SK-N-MC (cell line): ENCODE measurements around the gene GRPEL2.

ENCODE experiments used
- DNase-seq: peaks from one replicate; pipeline ENCODE4 v3.0.0-alpha.2; 2011; ENCODE audit warnings: low read depth, low spot score
- H3K27ac ChIP-seq: fragments of 200-600 bp; sonication (generic); 2 replicates; pipeline ENCODE4 v1.5.1; 2016; ENCODE audit warnings: mixed run types
- H3K36me3 ChIP-seq: fragments of 200-600 bp; sonication (generic); 2 replicates; pipeline ENCODE4 v1.6.1; 2017; ENCODE audit warnings: antibody characterized with exemption, low read length, mixed read lengths; ENCODE audit not compliant: insufficient read depth
- H3K4me3 ChIP-seq: fragments of 200-600 bp; sonication (generic); 2 replicates; pipeline ENCODE4 v1.5.1; 2016
- H3K9ac ChIP-seq: fragments of 200-600 bp; sonication (generic); 2 replicates; pipeline ENCODE4 v1.8.0; 2017; ENCODE audit warnings: mixed run types, mixed read lengths; ENCODE audit not compliant: insufficient read length
- H3K9me3 ChIP-seq: fragments of 200-600 bp; sonication (generic); 2 replicates; pipeline ENCODE4 v1.6.1; 2017; ENCODE audit warnings: low read depth, mild to moderate bottlenecking, antibody characterized with exemption, low read length, moderate library complexity, mixed read lengths
- EZH2 ChIP-seq: fragments of 200-600 bp; sonication (generic); IDR thresholded peaks from one replicate; pipeline ENCODE4 v1.6.1; 2017; ENCODE audit warnings: antibody characterized with exemption
- FOXP2 ChIP-seq: optimal IDR thresholded peaks from 2 replicates; pipeline ENCODE3; 2011; ENCODE audit warnings: mild to moderate bottlenecking, moderate library complexity; ENCODE audit not compliant: insufficient read depth; ENCODE audit errors: extremely low read length, control extremely low read depth
- POLR2AphosphoS5 ChIP-seq: IDR thresholded peaks from 2 replicates; pipeline ENCODE4 v1.6.1; 2012; ENCODE audit warnings: mild to moderate bottlenecking, low read depth, low read length, borderline replicate concordance

The GRPEL2 gene

DNA sequence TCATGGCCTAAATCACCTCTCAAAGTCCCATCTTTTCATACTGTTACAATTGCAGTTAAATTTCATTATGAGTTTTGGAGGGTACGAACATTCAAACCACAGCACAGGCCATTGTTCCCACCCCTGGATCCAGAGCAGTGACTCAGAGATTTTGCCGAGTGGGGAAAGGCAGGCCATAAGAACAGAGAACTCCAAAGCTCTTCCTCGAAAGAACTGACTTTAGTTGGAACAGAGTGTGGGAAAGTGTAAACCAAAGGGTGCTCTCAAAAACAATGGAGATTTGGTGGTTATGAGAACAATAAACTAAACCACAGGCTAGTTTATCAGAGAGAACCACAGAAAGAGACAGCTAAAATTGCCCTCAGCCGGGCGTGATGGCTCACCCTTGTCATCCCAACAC lies 19.4 kb upstream of the GRPEL2 start:
- DNase-seq: no peak
- no peak overlapping the region for H3K4me3 ChIP-seq
- no peaks in the 10 kb centered on the region for H3K9me3 ChIP-seq
- no peaks in the 10 kb centered on the region for H3K36me3 ChIP-seq
- TF ChIP-seq EZH2 (no peak), FOXP2 (no peak), POLR2AphosphoS5 (no peak)
- H3K27ac ChIP-seq: no peak overlapping the region
- no peak overlapping the region for H3K9ac ChIP-seq

DNA sequence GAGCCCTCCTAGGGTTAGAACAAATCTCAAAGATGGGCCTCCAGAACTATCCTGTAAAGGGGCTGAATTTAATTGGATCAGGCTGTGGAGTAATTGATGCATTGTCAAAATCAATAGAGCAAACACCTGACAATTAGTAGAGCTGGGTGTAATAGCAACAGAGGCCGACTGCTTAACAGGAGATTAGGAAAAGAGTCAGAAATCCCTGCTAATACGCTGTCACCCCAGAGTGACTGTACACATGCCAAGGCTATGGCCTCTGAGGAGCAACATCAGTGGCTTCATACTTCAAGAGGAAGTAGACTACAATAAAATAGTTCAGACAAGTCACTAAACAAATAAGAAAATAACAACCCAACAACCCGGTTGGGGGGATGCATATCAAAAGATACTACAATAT lies 18.7 kb upstream of the GRPEL2 start:
- no peaks in the 10 kb centered on the region for H3K36me3 ChIP-seq
- H3K27ac ChIP-seq: no peak overlapping the region
- no peak for DNase-seq
- no peak overlapping the region for H3K4me3 ChIP-seq
- no peak overlapping the region for H3K9ac ChIP-seq
- H3K9me3 ChIP-seq: no peaks in the 10 kb centered on the region
- no peak for TF ChIP-seq EZH2
- no peak for TF ChIP-seq FOXP2
- no peak for TF ChIP-seq POLR2AphosphoS5

DNA sequence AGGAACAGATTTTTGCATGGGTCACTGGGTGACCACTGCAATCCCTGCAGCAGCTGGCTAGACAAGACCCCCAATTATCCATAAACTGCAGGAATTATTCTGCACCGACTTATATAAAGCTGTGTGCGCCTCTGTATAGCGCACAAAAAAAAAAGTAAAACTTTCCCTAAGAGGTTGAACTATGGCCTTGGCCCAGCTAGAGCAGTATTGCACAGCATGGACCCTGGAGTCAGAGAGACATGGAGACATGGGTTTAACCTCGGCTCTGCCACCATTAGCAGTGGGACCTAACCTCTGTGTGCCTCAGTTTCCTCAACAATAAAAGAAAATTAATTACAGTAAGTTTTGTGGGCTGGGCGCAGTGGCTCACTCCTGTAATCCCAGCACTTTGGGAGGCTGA lies 17.1 kb upstream of the GRPEL2 start:
- no peak overlapping the region for H3K4me3 ChIP-seq
- no peaks in the 10 kb centered on the region for H3K36me3 ChIP-seq
- no peak for TF ChIP-seq EZH2
- H3K9me3 ChIP-seq: no peaks in the 10 kb centered on the region
- H3K27ac ChIP-seq: no peak overlapping the region
- DNase-seq: no peak
- no peak overlapping the region for H3K9ac ChIP-seq

DNA sequence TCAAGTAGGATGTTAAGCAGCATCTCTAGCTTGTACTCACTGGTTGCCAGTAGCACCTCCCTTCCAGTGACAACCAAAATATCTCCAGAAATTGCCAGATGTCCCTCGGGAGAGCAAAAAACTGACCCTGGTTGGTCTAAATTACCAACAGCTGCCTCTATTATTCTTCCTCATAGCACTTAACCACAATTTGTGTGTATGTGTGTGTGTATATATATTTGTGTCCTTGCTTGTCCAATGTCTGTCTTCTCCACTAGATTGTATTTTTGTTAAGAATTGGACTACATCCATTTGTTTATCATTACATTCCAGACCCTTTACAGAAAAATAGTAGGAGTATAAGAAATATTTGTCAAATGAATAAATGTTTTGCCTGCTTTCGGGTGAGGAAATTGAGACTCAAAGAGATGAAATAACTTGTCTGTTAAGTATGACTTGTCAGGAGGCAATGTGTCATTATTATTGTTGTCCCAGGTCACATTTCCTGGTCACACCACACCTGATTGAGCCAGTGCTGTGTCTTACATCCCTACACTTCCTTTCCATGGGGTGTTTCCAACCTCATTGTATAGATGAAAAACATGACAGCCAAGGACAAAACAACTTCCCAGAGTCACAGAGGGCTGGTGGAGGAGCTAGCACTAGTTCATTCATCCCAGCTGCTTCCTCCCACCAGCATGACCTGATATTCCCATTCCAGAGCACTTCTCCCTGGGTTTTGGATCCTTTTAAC lies 11.4 kb upstream of the GRPEL2 start:
- Histone ChIP-seq H3K36me3 (no peaks in the 10 kb centered on the region), H3K9ac (no peak overlapping the region), H3K4me3 (no peak overlapping the region), H3K27ac (no peak overlapping the region), H3K9me3 (no peaks in the 10 kb centered on the region)
- no peak for TF ChIP-seq POLR2AphosphoS5
- no peak for TF ChIP-seq EZH2
- no peak for TF ChIP-seq FOXP2
- no peak for DNase-seq

DNA sequence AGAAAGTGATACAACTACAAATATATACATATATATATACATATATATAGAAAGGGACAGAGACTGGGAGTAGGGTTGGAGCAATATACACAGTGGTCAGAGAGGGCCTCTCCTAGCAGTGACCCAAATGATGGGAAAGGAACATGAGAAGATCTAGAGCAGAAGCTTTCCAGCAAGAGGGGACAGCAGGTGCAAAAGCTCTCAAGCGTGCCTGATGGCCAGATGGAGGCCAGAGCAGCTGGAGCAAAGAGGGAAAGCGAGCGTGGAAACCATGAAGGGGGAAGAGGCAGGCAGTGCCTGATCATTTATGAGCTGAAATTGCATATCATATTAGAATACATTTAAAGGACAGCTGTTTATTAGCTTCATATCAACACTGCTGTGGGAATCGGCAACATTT lies 7.6 kb upstream of the GRPEL2 start:
- no peak overlapping the region for H3K9ac ChIP-seq
- no peaks in the 10 kb centered on the region for H3K36me3 ChIP-seq
- no peak overlapping the region for H3K4me3 ChIP-seq
- no peak overlapping the region for H3K27ac ChIP-seq
- no peak for DNase-seq
- H3K9me3 ChIP-seq: no peaks in the 10 kb centered on the region
- no peak for TF ChIP-seq EZH2
- TF ChIP-seq POLR2AphosphoS5: no peak
- TF ChIP-seq FOXP2: no peak

DNA sequence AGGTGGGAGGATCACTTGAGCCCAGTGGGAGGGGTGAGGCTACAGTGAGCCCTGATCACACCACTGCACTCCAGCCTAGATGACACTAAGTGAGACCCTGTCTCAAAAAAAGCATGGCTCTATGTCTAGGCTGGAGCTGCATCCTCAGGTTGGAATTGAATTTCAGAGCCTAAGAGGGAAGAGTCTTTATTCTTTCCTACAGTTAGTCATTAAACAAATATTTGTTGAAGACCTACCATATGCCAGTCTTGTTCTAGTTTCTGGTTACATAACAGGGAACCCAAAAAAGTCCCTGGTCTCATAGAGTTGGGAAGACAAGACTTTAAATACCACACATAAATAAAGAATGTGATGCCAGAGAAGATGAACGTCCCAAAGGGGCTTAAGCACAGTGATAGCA lies 6.9 kb upstream of the GRPEL2 start:
- no peak for DNase-seq
- TF ChIP-seq FOXP2: no peak
- no peak for TF ChIP-seq POLR2AphosphoS5
- no peak for TF ChIP-seq EZH2
- H3K4me3 ChIP-seq: no peak overlapping the region
- H3K27ac ChIP-seq: no peak overlapping the region
- H3K9ac ChIP-seq: no peak overlapping the region
- H3K9me3 ChIP-seq: no peaks in the 10 kb centered on the region
- H3K36me3 ChIP-seq: no peaks in the 10 kb centered on the region

DNA sequence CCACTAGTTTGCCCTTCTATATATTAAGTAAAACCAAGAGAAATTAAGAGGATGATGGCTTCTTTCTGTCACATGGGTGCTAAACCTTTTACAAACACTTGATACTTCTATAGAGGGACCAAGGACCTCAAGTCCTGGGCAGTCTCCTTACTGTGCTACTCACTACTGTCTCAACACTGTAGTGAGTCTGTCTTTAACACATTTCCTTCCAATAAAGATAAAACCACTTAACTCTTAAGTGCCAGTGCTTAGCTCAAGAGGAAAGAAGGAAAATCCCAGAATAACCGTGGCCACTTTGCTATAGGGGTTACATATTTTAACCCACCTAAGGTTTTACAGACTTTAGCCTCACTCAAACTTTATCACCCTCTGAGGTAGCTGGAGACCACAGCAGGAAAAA lies 4.4 kb upstream of the GRPEL2 start:
- H3K9me3 ChIP-seq: no peaks in the 10 kb centered on the region
- H3K36me3 ChIP-seq: no peaks in the 10 kb centered on the region
- H3K9ac ChIP-seq: no peak overlapping the region
- H3K4me3 ChIP-seq: no peak overlapping the region
- no peak for DNase-seq
- H3K27ac ChIP-seq: no peak overlapping the region
- TF ChIP-seq EZH2 (no peak), POLR2AphosphoS5 (no peak), FOXP2 (no peak)

DNA sequence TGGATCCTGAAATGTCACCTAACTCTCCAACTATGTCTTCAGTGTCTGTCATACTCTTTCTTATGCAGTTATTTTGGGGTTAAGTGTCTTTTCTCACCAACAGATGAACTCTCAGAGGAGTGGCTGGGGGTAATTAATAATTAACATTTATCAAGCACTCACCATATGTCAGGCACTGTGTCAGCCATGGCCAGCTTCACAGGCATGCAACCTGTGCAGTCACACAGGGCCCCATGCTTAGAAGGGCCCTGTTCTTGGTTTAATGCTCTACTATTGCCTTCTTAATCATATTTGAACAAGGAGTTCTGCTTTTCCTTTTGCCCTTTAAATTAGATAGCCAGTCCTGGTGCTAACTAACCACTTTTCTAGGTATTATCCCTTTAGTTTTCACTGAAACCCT lies 3.4 kb upstream of the GRPEL2 start:
- H3K36me3 ChIP-seq: 0 out of 2 replicates have a peak, but pooled peaks cover under 1% of the 10 kb centered on the region
- no peak overlapping the region for H3K4me3 ChIP-seq
- H3K27ac ChIP-seq: no peak overlapping the region
- no peak for DNase-seq
- TF ChIP-seq FOXP2 (no peak), EZH2 (no peak), POLR2AphosphoS5 (no peak)
- H3K9ac ChIP-seq: no peak overlapping the region
- H3K9me3 ChIP-seq: no peaks in the 10 kb centered on the region

DNA sequence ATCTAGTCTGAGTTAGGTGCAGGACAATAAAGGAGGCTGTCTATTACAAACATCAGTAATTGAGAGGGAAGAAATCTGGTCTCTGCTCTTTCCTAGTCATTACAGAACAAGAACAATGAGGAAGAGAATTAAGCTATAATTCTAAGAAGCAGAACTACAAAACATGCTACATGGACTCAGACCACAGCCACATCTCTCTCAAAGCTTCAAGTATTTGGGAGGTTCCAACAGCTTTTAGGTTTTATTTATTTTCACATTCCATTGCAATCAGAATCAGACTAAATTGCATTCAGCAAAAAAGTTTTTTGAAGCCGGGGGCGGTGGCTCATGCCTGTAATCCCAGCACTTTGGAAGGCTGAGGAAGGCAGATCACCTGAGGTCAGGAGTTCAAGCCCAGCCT lies 1.1 kb upstream of the GRPEL2 start:
- H3K9ac ChIP-seq: no peak overlapping the region
- H3K9me3 ChIP-seq: no peaks in the 10 kb centered on the region
- TF ChIP-seq EZH2: no peak
- no peak for TF ChIP-seq POLR2AphosphoS5
- TF ChIP-seq FOXP2: no peak
- peaks cover 23% of the 10 kb centered on the region for H3K36me3 ChIP-seq
- H3K27ac ChIP-seq: no peak overlapping the region
- no peak overlapping the region; the same call in 1 of the 2 replicates for H3K4me3 ChIP-seq
- DNase-seq: no peak

DNA sequence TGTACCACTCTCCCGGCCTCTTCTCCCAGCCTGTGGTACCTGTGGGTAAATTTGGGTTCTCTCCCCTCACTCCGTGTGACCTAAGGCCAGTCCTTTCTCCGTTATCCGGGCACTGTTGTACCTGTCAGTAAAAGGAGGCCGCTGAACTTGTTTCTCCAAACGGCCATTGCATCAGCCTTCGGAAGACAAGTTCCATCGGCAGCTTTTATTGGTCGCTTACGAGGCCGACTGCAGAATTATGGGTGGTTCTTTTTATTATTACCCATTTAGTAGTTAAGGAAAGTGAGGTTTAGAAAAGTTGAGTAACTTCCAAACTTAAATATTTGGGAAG lies 558 bp downstream of the GRPEL2 start:
- no peak for DNase-seq
- no peak for TF ChIP-seq FOXP2
- TF ChIP-seq POLR2AphosphoS5: no peak
- TF ChIP-seq EZH2: no peak
- Histone ChIP-seq H3K9ac (peak overlapping the region; percentile 94), H3K9me3 (no peaks in the 10 kb centered on the region), H3K36me3 (peaks cover 40% of the 10 kb centered on the region), H3K4me3 (peak overlapping the region; percentile 90), H3K27ac (peak overlapping the region; percentile 70)
